Left ventricle myocardium inferior (tissue), 1 donor: ENCODE data around the gene ATF5. TPM values are rescaled to one million over a fixed set of nuclear protein-coding genes. Genes with fewer than 3 reads are reported as not detected.
A peak's percentile ranks its signal among the peaks of the same experiment; 100 is the strongest.

Experiments used
- DNase-seq: peaks from one replicate; pipeline ENCODE4 v3.0.0-alpha.2; 2020
- H3K27ac ChIP-seq: fragments of 200-600 bp; replicated peaks from 2 replicates; pipeline ENCODE4 v1.8.0; 2021
- H3K27me3 ChIP-seq: fragments of 200-600 bp; 2 replicates; pipeline ENCODE4 v1.8.0; 2021; ENCODE audit warnings: low read depth
- H3K36me3 ChIP-seq: fragments of 200-600 bp; 2 replicates; pipeline ENCODE4 v1.8.0; 2021
- H3K4me1 ChIP-seq: fragments of 200-600 bp; 2 replicates; pipeline ENCODE4 v1.8.0; 2021
- H3K4me3 ChIP-seq: fragments of 200-600 bp; 2 replicates; pipeline ENCODE4 v1.8.0; 2021; ENCODE audit warnings: mild to moderate bottlenecking, moderate library complexity
- H3K9me3 ChIP-seq: fragments of 200-600 bp; replicated peaks from 2 replicates; pipeline ENCODE4 v1.8.0; 2021
- CTCF ChIP-seq: fragments of 200-600 bp; IDR thresholded peaks from 2 replicates; pipeline ENCODE4 v1.8.0; 2021; ENCODE audit warnings: antibody characterized with exemption, mild to moderate bottlenecking, borderline replicate concordance
- intact Hi-C: fragments of 100-400 bp; cut with micrococcal nuclease; formaldehyde crosslinking; loops from one replicate; pipeline ENCODE4 v1.11.0; 2022
- total RNA-seq: library from RNA; stranded (reverse); fragmentation: NEBNext Ultra II Directional; extraction: Animal tissue kit (Norgen Biotek cat#: 25700); gene quantifications from one replicate; pipeline ENCODE4 v1.2.1, GENCODE V29; 2021
- donor health status: DM: no; HTN: yes; CAD: no; lungs with severe emphysema.

The ATF5 gene
- total RNA-seq, 1 donor from 2014 or later, result 8.6 TPM

- H3K9me3 ChIP-seq, result no peaks in the 10 kb centered on the region
- H3K4me3 ChIP-seq, result peak overlapping the region; percentile 60
- peaks cover 29% of the 10 kb centered on the region for H3K4me1 ChIP-seq
- peaks cover 17% of the 10 kb centered on the region for H3K36me3 ChIP-seq
- TF ChIP-seq CTCF, result peak; percentile 6
- no peak for DNase-seq
- peaks cover 24% of the 10 kb centered on the region for H3K27me3 ChIP-seq
- intact Hi-C loops, result no loop called here
- H3K27ac ChIP-seq, result no peak overlapping the region
Observed at GRCh38 chr19:49890349-49891311, 38.4 kb upstream of the ATF5 start.

- no peak for TF ChIP-seq CTCF
- H3K9me3 ChIP-seq, result no peaks in the 10 kb centered on the region
- peaks cover 24% of the 10 kb centered on the region for H3K27me3 ChIP-seq
- H3K27ac ChIP-seq, result no peak overlapping the region
- no peak overlapping the region for H3K4me3 ChIP-seq
- DNase-seq, result no peak
- H3K36me3 ChIP-seq, result peaks cover 10% of the 10 kb centered on the region
- H3K4me1 ChIP-seq, result peaks cover 29% of the 10 kb centered on the region
- intact Hi-C loops, result no loop called here
Observed at GRCh38 chr19:49891393-49891792, 37.6 kb upstream of the ATF5 start.

GRCh38 chr19:49892716-49893115, 36.3 kb upstream of the ATF5 start:
- no peak for TF ChIP-seq CTCF
- no peak overlapping the region for H3K4me3 ChIP-seq
- intact Hi-C loops, result no loop called here
- no peak overlapping the region for H3K27ac ChIP-seq
- peaks cover 24% of the 10 kb centered on the region for H3K27me3 ChIP-seq
- peaks cover 8% of the 10 kb centered on the region for H3K36me3 ChIP-seq
- no peaks in the 10 kb centered on the region for H3K9me3 ChIP-seq
- H3K4me1 ChIP-seq, result peaks cover 29% of the 10 kb centered on the region
- no peak for DNase-seq

- TF ChIP-seq CTCF, result no peak
- DNase-seq, result no peak
- intact Hi-C loops, result no loop called here
- peaks cover 24% of the 10 kb centered on the region for H3K27me3 ChIP-seq
- H3K27ac ChIP-seq, result no peak overlapping the region
- no peaks in the 10 kb centered on the region for H3K9me3 ChIP-seq
- H3K4me3 ChIP-seq, result no peak overlapping the region
- no peaks in the 10 kb centered on the region for H3K36me3 ChIP-seq
- H3K4me1 ChIP-seq, result peaks cover 24% of the 10 kb centered on the region
Observed at GRCh38 chr19:49894011-49894664, 34.9 kb upstream of the ATF5 start.

GRCh38 chr19:49894879-49895565, 34.0 kb upstream of the ATF5 start:
- H3K4me3 ChIP-seq, result no peak overlapping the region
- H3K4me1 ChIP-seq, result peaks cover 16% of the 10 kb centered on the region
- DNase-seq, result no peak

More at GRCh38 chr19:49894879-49895565, 34.0 kb upstream of the ATF5 start:
- intact Hi-C loops, result no loop called here
- H3K9me3 ChIP-seq, result no peaks in the 10 kb centered on the region
- no peaks in the 10 kb centered on the region for H3K36me3 ChIP-seq
- peaks cover 22% of the 10 kb centered on the region for H3K27me3 ChIP-seq
- no peak for TF ChIP-seq CTCF
- H3K27ac ChIP-seq, result no peak overlapping the region
